ENCODE data around the gene STK40. TPM values are rescaled to one million over a fixed set of nuclear protein-coding genes. Genes with fewer than 3 reads are reported as not detected.

The STK40 gene
- total and polyA plus RNA-seq, 9 of the 15 experiments (the other 6 are each of a cell fraction or from before 2014, with no cell fraction given), result 0.69 to 94.3 (median 39.1) TPM

DNA sequence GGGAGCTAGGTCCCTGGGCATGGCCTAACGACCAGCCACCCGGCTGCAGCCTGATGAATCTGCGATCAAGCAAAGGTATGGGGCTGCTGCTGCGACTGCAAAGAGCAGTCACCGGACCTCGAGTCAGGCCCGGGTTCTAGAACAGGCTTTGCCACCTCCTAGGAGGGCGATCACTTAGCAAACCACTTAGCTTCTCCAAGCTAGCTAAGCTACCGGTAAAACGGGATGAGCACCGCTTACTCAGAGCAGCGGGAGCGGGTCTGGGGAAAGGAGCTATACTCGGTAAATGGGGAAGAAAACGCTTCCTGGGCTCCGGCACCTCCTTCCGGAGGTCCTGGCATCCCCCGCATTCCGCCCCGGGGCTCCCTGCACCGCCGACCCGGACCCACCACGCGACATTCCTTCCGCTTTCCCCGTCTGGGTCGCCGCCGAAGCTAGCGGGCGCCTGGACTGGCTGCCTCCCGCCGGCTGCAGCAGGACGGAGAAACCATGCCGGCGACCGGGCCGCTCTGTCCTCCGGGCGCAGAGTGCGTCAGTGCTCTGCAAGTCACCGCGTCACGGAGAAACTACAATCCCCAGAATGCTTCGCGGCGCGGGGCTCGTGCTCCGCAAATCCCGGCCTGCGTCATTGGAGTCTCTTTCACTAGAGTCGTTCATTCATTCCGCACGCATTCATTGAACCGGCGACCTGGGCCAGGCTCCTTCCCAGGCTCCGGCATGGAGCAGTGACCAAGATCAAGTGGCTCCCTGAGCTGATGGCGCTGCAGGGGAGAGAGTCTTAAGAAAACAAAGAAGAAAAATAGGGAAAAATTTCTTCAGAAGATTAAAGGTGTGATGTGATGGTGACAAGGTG lies 11.9 kb upstream of the STK40 start, which contains the start of gene LSM10 (continued):
- TF ChIP-seq, protein P1, sequence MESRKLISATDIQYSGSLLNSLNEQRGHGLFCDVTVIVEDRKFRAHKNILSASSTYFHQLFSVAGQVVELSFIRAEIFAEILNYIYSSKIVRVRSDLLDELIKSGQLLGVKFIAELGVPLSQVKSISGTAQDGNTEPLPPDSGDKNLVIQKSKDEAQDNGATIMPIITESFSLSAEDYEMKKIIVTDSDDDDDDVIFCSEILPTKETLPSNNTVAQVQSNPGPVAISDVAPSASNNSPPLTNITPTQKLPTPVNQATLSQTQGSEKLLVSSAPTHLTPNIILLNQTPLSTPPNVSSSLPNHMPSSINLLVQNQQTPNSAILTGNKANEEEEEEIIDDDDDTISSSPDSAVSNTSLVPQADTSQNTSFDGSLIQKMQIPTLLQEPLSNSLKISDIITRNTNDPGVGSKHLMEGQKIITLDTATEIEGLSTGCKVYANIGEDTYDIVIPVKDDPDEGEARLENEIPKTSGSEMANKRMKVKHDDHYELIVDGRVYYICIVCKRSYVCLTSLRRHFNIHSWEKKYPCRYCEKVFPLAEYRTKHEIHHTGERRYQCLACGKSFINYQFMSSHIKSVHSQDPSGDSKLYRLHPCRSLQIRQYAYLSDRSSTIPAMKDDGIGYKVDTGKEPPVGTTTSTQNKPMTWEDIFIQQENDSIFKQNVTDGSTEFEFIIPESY (CRISPR knock-in tag; IDR thresholded peaks at IDR 0.05), result peak; percentile 60
- 0 out of 2 replicates have a peak, but pooled peaks have one; percentile 60 for TF ChIP-seq NR3C1 (CRISPR knock-in tag; IDR thresholded peaks at IDR 0.05)
- TF ChIP-seq MAZ (CRISPR knock-in tag; conservative IDR thresholded peaks at IDR 0.05 in 1 of 2, IDR thresholded peaks at IDR 0.05 in 1 of 2), result peak; percentile 64 to 70
- TF ChIP-seq, protein P2, sequence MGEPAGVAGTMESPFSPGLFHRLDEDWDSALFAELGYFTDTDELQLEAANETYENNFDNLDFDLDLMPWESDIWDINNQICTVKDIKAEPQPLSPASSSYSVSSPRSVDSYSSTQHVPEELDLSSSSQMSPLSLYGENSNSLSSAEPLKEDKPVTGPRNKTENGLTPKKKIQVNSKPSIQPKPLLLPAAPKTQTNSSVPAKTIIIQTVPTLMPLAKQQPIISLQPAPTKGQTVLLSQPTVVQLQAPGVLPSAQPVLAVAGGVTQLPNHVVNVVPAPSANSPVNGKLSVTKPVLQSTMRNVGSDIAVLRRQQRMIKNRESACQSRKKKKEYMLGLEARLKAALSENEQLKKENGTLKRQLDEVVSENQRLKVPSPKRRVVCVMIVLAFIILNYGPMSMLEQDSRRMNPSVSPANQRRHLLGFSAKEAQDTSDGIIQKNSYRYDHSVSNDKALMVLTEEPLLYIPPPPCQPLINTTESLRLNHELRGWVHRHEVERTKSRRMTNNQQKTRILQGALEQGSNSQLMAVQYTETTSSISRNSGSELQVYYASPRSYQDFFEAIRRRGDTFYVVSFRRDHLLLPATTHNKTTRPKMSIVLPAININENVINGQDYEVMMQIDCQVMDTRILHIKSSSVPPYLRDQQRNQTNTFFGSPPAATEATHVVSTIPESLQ (CRISPR knock-in tag; IDR thresholded peaks at IDR 0.05), result peak; percentile 89
- TF ChIP-seq PCBP2 (IDR thresholded peaks at IDR 0.05; ENCODE audit: low read depth, low read length, poor library complexity, severe bottlenecking), result no peak
- TF ChIP-seq ELF1 (tag; IDR thresholded peaks at IDR 0.05), result peak; percentile 31
- TF ChIP-seq YY1 (IDR thresholded peaks at IDR 0.05; ENCODE audit: borderline replicate concordance in 1 of 3, control insufficient read depth in 1 of 3, extremely low read depth in 1 of 3, insufficient read depth in 3 of 3, insufficient read length in 1 of 3, insufficient replicate concordance in 2 of 3, low read depth in 1 of 3, low read length in 2 of 3), result peak; percentile 30 to 89 (median 83)
- TF ChIP-seq KAT7 (CRISPR knock-in tag; IDR thresholded peaks at IDR 0.05; ENCODE audit: borderline replicate concordance), result peak; percentile 63; the same call in 1 of the 2 replicates
- TF ChIP-seq MTA1 (IDR thresholded peaks at IDR 0.05; ENCODE audit: borderline replicate concordance), result peak; percentile 54
- peak in 1 of 2 experiments; percentile 92; a peak in 2 of 4 replicates for TF ChIP-seq TEAD1 (CRISPR knock-in tag; IDR thresholded peaks at IDR 0.05)
- TF ChIP-seq CHD1 (IDR thresholded peaks at IDR 0.05; ENCODE audit: low read length), result peak; percentile 85
- no peak; the same call in 1 of the 2 replicates for TF ChIP-seq PHB (CRISPR knock-in tag; IDR thresholded peaks at IDR 0.05)
- peak; percentile 78 for TF ChIP-seq CHD2 (IDR thresholded peaks at IDR 0.05; ENCODE audit: low read depth, low read length)
- no peak; the same call in 1 of the 2 replicates for TF ChIP-seq ZBED1 (IDR thresholded peaks at IDR 0.05)
- TF ChIP-seq MYBL2 (IDR thresholded peaks at IDR 0.05; ENCODE audit: low read depth), result no peak
- no peak for TF ChIP-seq MYBL2 (CRISPR knock-in tag; IDR thresholded peaks at IDR 0.05; ENCODE audit: borderline replicate concordance)
- peak; percentile 77; the same call in 1 of the 2 replicates for TF ChIP-seq RB1 (IDR thresholded peaks at IDR 0.05; ENCODE audit: low read depth)
- TF ChIP-seq CCNT2 (IDR thresholded peaks at IDR 0.05; ENCODE audit: borderline replicate concordance, extremely low read depth, insufficient read length, low read depth, low read length), result peak; percentile 82
- TF ChIP-seq NFYB (IDR thresholded peaks at IDR 0.05; ENCODE audit: extremely low read depth, insufficient read length), result peak; percentile 33
- TF ChIP-seq CHD4 (IDR thresholded peaks at IDR 0.05; ENCODE audit: insufficient read depth, insufficient replicate concordance, low read depth, low read length, poor library complexity, severe bottlenecking), result no peak
- peak; percentile 87 for TF ChIP-seq ZNF12 (CRISPR knock-in tag; IDR thresholded peaks at IDR 0.05)
- peak; percentile 84 for TF ChIP-seq NFE2 (IDR thresholded peaks at IDR 0.05; ENCODE audit: low read depth)
- TF ChIP-seq HMGN3 (IDR thresholded peaks at IDR 0.05; ENCODE audit: borderline replicate concordance, extremely low read depth, insufficient read length, low read depth, low read length), result peak; percentile 83
